Astrocyte (in vitro differentiated cells and primary cell): Measurements from ENCODE around the gene SMYD4. TPM values are rescaled to one million over a fixed set of nuclear protein-coding genes. Genes with fewer than 3 reads are reported as not detected.
"Not testable (repeated sequence)": the region's sequence is repeated elsewhere in the genome, so short reads cannot be mapped to it uniquely, and the experiment has no call there.

Source experiments
- DNase-seq: peaks from one replicate; pipeline ENCODE4 v3.0.0-alpha.2; 2010; ENCODE audit warnings: low read depth
- FAIRE-seq: peaks from 2 replicates; lab custom pipeline; 2011; peaks lifted over from hg19 to GRCh38; lab: Jason Lieb, UNC
- H2AFZ ChIP-seq: 2 replicates; pipeline ENCODE4 v1.6.0; 2012; ENCODE audit warnings: low read depth, low read length, inconsistent platforms
- H3K27ac ChIP-seq: 2 replicates; pipeline ENCODE4 v1.5.1; 2011; ENCODE audit warnings: low read depth, low read length, inconsistent platforms
- H3K27me3 ChIP-seq: 2 replicates; pipeline ENCODE4 v1.6.0; 2011; ENCODE audit warnings: low read length, inconsistent platforms; ENCODE audit not compliant: insufficient read depth
- H3K36me3 ChIP-seq: 2 replicates; pipeline ENCODE4 v1.5.1; 2011; ENCODE audit warnings: low read length, inconsistent platforms; ENCODE audit not compliant: insufficient read depth
- H3K4me1 ChIP-seq: 2 replicates; pipeline ENCODE4 v1.5.1; 2011; ENCODE audit warnings: low read length, inconsistent platforms; ENCODE audit not compliant: insufficient read depth
- H3K4me2 ChIP-seq: 2 replicates; pipeline ENCODE4 v1.6.0; 2012; ENCODE audit warnings: low read length, inconsistent platforms
- H3K4me3 ChIP-seq: 2 replicates; pipeline ENCODE4 v1.5.1; 2011; ENCODE audit warnings: low read depth, mild to moderate bottlenecking, low read length, inconsistent platforms; ENCODE audit not compliant: insufficient read depth
- H3K79me2 ChIP-seq: 2 replicates; pipeline ENCODE4 v1.6.0; 2012; ENCODE audit warnings: mild to moderate bottlenecking, low read length, inconsistent platforms; ENCODE audit not compliant: insufficient read depth
- H3K9ac ChIP-seq: 2 replicates; pipeline ENCODE4 v1.6.0; 2012; ENCODE audit warnings: mild to moderate bottlenecking, low read length, inconsistent platforms
- H3K9me3 ChIP-seq: 2 replicates; pipeline ENCODE4 v1.5.1; 2012; ENCODE audit warnings: low read depth, mild to moderate bottlenecking, low read length, inconsistent platforms; ENCODE audit not compliant: insufficient read depth
- H4K20me1 ChIP-seq: 2 replicates; pipeline ENCODE4 v1.6.0; 2012; ENCODE audit warnings: low read length, inconsistent platforms; ENCODE audit not compliant: insufficient read depth
- H3K27ac Mint-ChIP-seq: one replicate; pipeline ENCODE4 v1.8.0; 2021; ENCODE audit warnings: mild to moderate bottlenecking, mixed read lengths; ENCODE audit not compliant: unreplicated experiment
- H3K27me3 Mint-ChIP-seq: one replicate; pipeline ENCODE4 v1.8.0; 2021; ENCODE audit warnings: low read depth, mixed read lengths; ENCODE audit not compliant: unreplicated experiment
- H3K36me3 Mint-ChIP-seq: one replicate; pipeline ENCODE4 v1.8.0; 2021; ENCODE audit warnings: low read depth, mixed read lengths; ENCODE audit not compliant: unreplicated experiment
- H3K4me1 Mint-ChIP-seq: one replicate; pipeline ENCODE4 v1.8.0; 2021; ENCODE audit warnings: low read depth, mixed read lengths; ENCODE audit not compliant: unreplicated experiment
- H3K4me3 Mint-ChIP-seq: one replicate; pipeline ENCODE4 v1.8.0; 2021; ENCODE audit warnings: mild to moderate bottlenecking, moderate library complexity, mixed read lengths; ENCODE audit not compliant: unreplicated experiment
- H3K9me3 Mint-ChIP-seq: one replicate; pipeline ENCODE4 v1.8.0; 2021; ENCODE audit warnings: mild to moderate bottlenecking, mixed read lengths; ENCODE audit not compliant: unreplicated experiment
- CTCF ChIP-seq: IDR thresholded peaks from 2 replicates; pipeline ENCODE4 v1.5.1; 2011; ENCODE audit warnings: low read depth, mild to moderate bottlenecking, inconsistent platforms, low read length, moderate library complexity; ENCODE audit not compliant: insufficient read depth
- EZH2 ChIP-seq: IDR thresholded peaks from 2 replicates; pipeline ENCODE4 v1.6.1; 2012; ENCODE audit warnings: mild to moderate bottlenecking, low read length, inconsistent platforms; ENCODE audit not compliant: insufficient read depth
- total RNA-seq: library from RNA; stranded (reverse); gene quantifications from 2 replicates; pipeline ENCODE4 v1.2.1, GENCODE V29; 2021

Gene SMYD4
- total RNA-seq, 1 donor from 2014 or later: 10.7 TPM

GRCh38 chr17:1813088-1813487 lies 16.6 kb downstream of the SMYD4 start:
- no peak overlapping the region for H3K27ac ChIP-seq
- FAIRE-seq: no peak
- DNase-seq: peak; percentile 33
- H3K36me3 ChIP-seq: peaks cover 4% of the 10 kb centered on the region
- H3K9me3 ChIP-seq: no peaks in the 10 kb centered on the region
- H3K4me1 ChIP-seq: no peaks in the 10 kb centered on the region
- Mint-ChIP-seq H3K4me3 (no peak overlapping the region), H3K4me1 (no peaks in the 10 kb centered on the region), H3K9me3 (no peaks in the 10 kb centered on the region), H3K36me3 (peaks cover 4% of the 10 kb centered on the region), H3K27me3 (no peaks in the 10 kb centered on the region), H3K27ac (no peak overlapping the region)
- no peaks in the 10 kb centered on the region for H3K27me3 ChIP-seq
- H2AFZ ChIP-seq: no peak overlapping the region
- TF ChIP-seq EZH2 (no peak), CTCF (no peak)
- no peak overlapping the region for H3K9ac ChIP-seq
- no peak overlapping the region for H3K4me2 ChIP-seq
- H4K20me1 ChIP-seq: no peaks in the 10 kb centered on the region
- H3K4me3 ChIP-seq: no peak overlapping the region
- no peaks in the 10 kb centered on the region for H3K79me2 ChIP-seq

GRCh38 chr17:1810450-1811103 lies 19.1 kb downstream of the SMYD4 start:
- H3K4me2 ChIP-seq: no peak overlapping the region
- no peaks in the 10 kb centered on the region for H4K20me1 ChIP-seq
- peaks cover 4% of the 10 kb centered on the region for H3K36me3 ChIP-seq
- H3K36me3 Mint-ChIP-seq: peaks cover 4% of the 10 kb centered on the region
- H3K27me3 Mint-ChIP-seq: no peaks in the 10 kb centered on the region
- H3K9me3 Mint-ChIP-seq: no peaks in the 10 kb centered on the region
- no peaks in the 10 kb centered on the region for H3K9me3 ChIP-seq
- DNase-seq (no peak), FAIRE-seq (no peak)
- H3K4me3 ChIP-seq: no peak overlapping the region
- no peak overlapping the region for H3K9ac ChIP-seq
- no peak overlapping the region for H3K27ac Mint-ChIP-seq
- H3K4me1 Mint-ChIP-seq: no peaks in the 10 kb centered on the region
- H3K79me2 ChIP-seq: no peaks in the 10 kb centered on the region
- H3K27me3 ChIP-seq: no peaks in the 10 kb centered on the region
- TF ChIP-seq CTCF: no peak
- no peak for TF ChIP-seq EZH2
- no peak overlapping the region for H3K27ac ChIP-seq
- no peak overlapping the region for H2AFZ ChIP-seq
- no peak overlapping the region for H3K4me3 Mint-ChIP-seq
- no peaks in the 10 kb centered on the region for H3K4me1 ChIP-seq

- H3K27ac ChIP-seq, H3K9me3 Mint-ChIP-seq, H3K4me1 ChIP-seq, H3K4me3 Mint-ChIP-seq, H4K20me1 ChIP-seq, H2AFZ ChIP-seq, H3K9ac ChIP-seq, H3K4me1 Mint-ChIP-seq, H3K9me3 ChIP-seq, H3K36me3 Mint-ChIP-seq, FAIRE-seq, H3K27me3 Mint-ChIP-seq, H3K4me2 ChIP-seq, H3K4me3 ChIP-seq, H3K36me3 ChIP-seq, H3K79me2 ChIP-seq, H3K27ac Mint-ChIP-seq, H3K27me3 ChIP-seq, DNase-seq: not testable (repeated sequence)
Measured at GRCh38 chr17:1809815-1810214, 19.9 kb downstream of the SMYD4 start.
